Progenitor cell of endocrine pancreas (in vitro differentiated cells): Measurements from ENCODE around the gene PREB. TPM values are rescaled to one million over a fixed set of nuclear protein-coding genes. Genes with fewer than 3 reads are reported as not detected.

Source experiments
- DNase-seq: peaks from one replicate; pipeline ENCODE4 v3.0.0; 2021; ENCODE audit warnings: low spot score; ENCODE audit not compliant: unreplicated experiment
- H3K27ac Mint-ChIP-seq: 2 replicates; pipeline ENCODE4 v1.8.0; 2021; ENCODE audit warnings: mild to moderate bottlenecking, moderate library complexity, mixed read lengths
- H3K27me3 Mint-ChIP-seq: 2 replicates; pipeline ENCODE4 v1.8.0; 2021; ENCODE audit warnings: mixed read lengths
- H3K36me3 Mint-ChIP-seq: 2 replicates; pipeline ENCODE4 v1.8.0; 2022; ENCODE audit warnings: mixed read lengths; ENCODE audit not compliant: insufficient read depth
- H3K4me1 Mint-ChIP-seq: 2 replicates; pipeline ENCODE4 v1.8.0; 2021; ENCODE audit warnings: low read depth, mixed read lengths
- H3K4me3 Mint-ChIP-seq: 2 replicates; pipeline ENCODE4 v1.8.0; 2021; ENCODE audit warnings: low read depth, mild to moderate bottlenecking, moderate library complexity, mixed read lengths
- H3K9me3 Mint-ChIP-seq: 2 replicates; pipeline ENCODE4 v1.8.0; 2021; ENCODE audit warnings: low read depth, mixed read lengths
- CTCF ChIP-seq: fragments of 200-600 bp; sonication (generic); IDR thresholded peaks from one replicate; pipeline ENCODE4 v1.5.0; 2021; ENCODE audit warnings: antibody characterized with exemption, mild to moderate bottlenecking; ENCODE audit not compliant: unreplicated experiment
- total RNA-seq: library from RNA; stranded (reverse); gene quantifications from 2 replicates; pipeline ENCODE4 v1.2.1, GENCODE V29; 2021

The PREB gene
- total RNA-seq, 1 donor from 2014 or later: 46.9 TPM

GRCh38 chr2:27158468-27158867, 24.0 kb upstream of the PREB start:
- peak overlapping the region; percentile 69 for H3K27ac Mint-ChIP-seq
- TF ChIP-seq CTCF: no peak
- peaks cover 3% of the 10 kb centered on the region for H3K27me3 Mint-ChIP-seq
- no peak for DNase-seq
- H3K36me3 Mint-ChIP-seq: no peaks in the 10 kb centered on the region
- H3K4me3 Mint-ChIP-seq: no peak overlapping the region
- peaks cover 4% of the 10 kb centered on the region for H3K4me1 Mint-ChIP-seq
- H3K9me3 Mint-ChIP-seq: no peaks in the 10 kb centered on the region

- H3K36me3 Mint-ChIP-seq: no peaks in the 10 kb centered on the region
- TF ChIP-seq CTCF: no peak
- no peaks in the 10 kb centered on the region for H3K9me3 Mint-ChIP-seq
- H3K27me3 Mint-ChIP-seq: peaks cover 3% of the 10 kb centered on the region
- peaks cover 4% of the 10 kb centered on the region for H3K4me1 Mint-ChIP-seq
- no peak overlapping the region for H3K4me3 Mint-ChIP-seq
- H3K27ac Mint-ChIP-seq: no peak overlapping the region
- no peak for DNase-seq
Measured at GRCh38 chr2:27155069-27155520, 20.7 kb upstream of the PREB start.

- no peak for TF ChIP-seq CTCF
- Mint-ChIP-seq H3K9me3 (no peaks in the 10 kb centered on the region), H3K27me3 (peaks cover 3% of the 10 kb centered on the region), H3K36me3 (no peaks in the 10 kb centered on the region), H3K4me3 (no peak overlapping the region), H3K27ac (no peak overlapping the region), H3K4me1 (peaks cover 4% of the 10 kb centered on the region)
- no peak for DNase-seq
Measured at GRCh38 chr2:27154488-27154887, 20.1 kb upstream of the PREB start.

GRCh38 chr2:27152796-27153464, 18.5 kb upstream of the PREB start:
- Mint-ChIP-seq H3K27ac (no peak overlapping the region), H3K4me3 (no peak overlapping the region), H3K4me1 (no peaks in the 10 kb centered on the region), H3K36me3 (no peaks in the 10 kb centered on the region), H3K9me3 (no peaks in the 10 kb centered on the region), H3K27me3 (no peaks in the 10 kb centered on the region)
- no peak for TF ChIP-seq CTCF
- DNase-seq: no peak

- Mint-ChIP-seq H3K4me3 (no peak overlapping the region), H3K36me3 (no peaks in the 10 kb centered on the region), H3K27ac (no peak overlapping the region), H3K9me3 (no peaks in the 10 kb centered on the region), H3K27me3 (no peaks in the 10 kb centered on the region), H3K4me1 (no peaks in the 10 kb centered on the region)
- DNase-seq: no peak
- TF ChIP-seq CTCF: no peak
Measured at GRCh38 chr2:27152102-27152795, 17.8 kb upstream of the PREB start.
